GM23338 (cell line): Measurements from ENCODE around the gene KDM7A. TPM values are rescaled to one million over a fixed set of nuclear protein-coding genes. Genes with fewer than 3 reads are reported as not detected.

Experiments
- polyA plus RNA-seq: library from polyadenylated mRNA; unstranded; fragments of >200 nt; fragmentation: Nextera tagmentation; extraction: Ambion mirVana; gene quantifications from 2 replicates; pipeline ENCODE4 v1.2.1, GENCODE V29; 2016
- small RNA-seq: library from RNA; depleted of rRNA; stranded (forward); fragments of <200 nt; gene quantifications from one replicate; pipeline ENCODE3, GENCODE V24; 2014; ENCODE audit warnings: low replicate concordance
- total RNA-seq: library from RNA; depleted of rRNA; stranded (reverse); fragments of >200 nt; shearing (Covaris generic); gene quantifications from 2 replicates; pipeline ENCODE4 v1.2.3, GENCODE V29; 2014; rRNA removed

KDM7A gene
- total and polyA plus RNA-seq, 2 experiments from 2014 or later: 2.3 to 10.8 TPM

Small RNAs within 50 kb of the gene (small RNA-seq; reads per million reads assigned to genes)
- gene RF00019 (not detected), gene RNU6-797P (not detected)

Other genes starting within 250 kb of the KDM7A start
- gene PARP12, start 114.0 kb downstream of the KDM7A start, total RNA-seq: 7.8 and 10.3 TPM in 2 replicates
- 2.7 and 3.7 TPM in 2 replicates for gene PARP12, start 114.0 kb downstream of the KDM7A start, polyA plus RNA-seq
- 86.2 and 87.4 TPM in 2 replicates for gene SLC37A3, start 221.5 kb upstream of the KDM7A start, total RNA-seq
- 29.0 and 35.6 TPM in 2 replicates for gene SLC37A3, start 221.5 kb upstream of the KDM7A start, polyA plus RNA-seq
- 5.2 and 15.0 TPM in 2 replicates for gene RAB19, start 227.1 kb upstream of the KDM7A start, total RNA-seq
- 1.3 and 2.5 TPM in 2 replicates for gene RAB19, start 227.1 kb upstream of the KDM7A start, polyA plus RNA-seq